Stimulated activated CD8-positive, alpha-beta memory T cell treated with anti-CD3 and anti-CD28 coated beads, Interleukin-15, amount 100 ng/mL, for 24 hours (primary cell): Measurements from ENCODE around the gene TMEM164.

ENCODE experiments used
- DNase-seq: peaks from one replicate; pipeline ENCODE4 v3.0.0-alpha.2; 2020; ENCODE audit warnings: low read depth

The TMEM164 gene

DNA sequence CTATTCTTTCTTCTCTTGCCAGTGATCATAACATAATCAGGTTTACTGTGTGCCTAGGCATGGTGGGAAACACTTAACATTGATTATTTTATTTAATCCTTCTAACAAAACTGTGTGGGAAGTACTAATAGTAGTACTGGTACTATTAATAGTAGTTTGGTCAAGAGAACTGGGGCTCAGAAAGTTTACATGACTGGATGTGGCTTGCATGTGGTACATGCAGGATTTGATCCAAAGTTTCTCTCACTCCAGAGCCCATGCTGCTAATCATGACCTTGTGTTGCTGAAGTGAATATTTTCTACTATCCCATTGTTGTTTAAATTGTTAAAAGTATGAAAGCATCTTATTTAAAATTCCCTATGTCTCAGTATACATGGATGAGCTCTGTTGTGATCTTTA, 78.4 kb downstream of the TMEM164 start:
- no peak for DNase-seq

DNA sequence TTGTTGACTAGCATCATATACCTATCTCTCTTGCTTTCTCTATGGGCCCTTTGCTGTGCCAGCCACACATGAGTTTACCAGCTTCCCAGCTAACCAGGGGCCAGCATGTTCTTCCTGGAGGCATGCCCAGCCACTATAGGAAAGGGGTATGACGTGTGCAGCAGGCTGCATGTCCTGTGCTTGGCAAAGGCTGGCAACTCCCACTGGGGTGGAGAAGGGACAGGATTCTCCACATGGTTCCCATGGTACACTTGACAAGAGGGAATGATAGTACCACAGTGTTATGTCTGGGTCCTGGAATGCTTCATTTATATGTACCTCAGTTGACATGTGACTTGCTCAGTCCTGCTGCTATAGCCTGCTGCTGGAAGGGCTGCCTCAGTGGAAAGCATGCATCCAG, 78.8 kb downstream of the TMEM164 start:
- DNase-seq, result no peak

DNA sequence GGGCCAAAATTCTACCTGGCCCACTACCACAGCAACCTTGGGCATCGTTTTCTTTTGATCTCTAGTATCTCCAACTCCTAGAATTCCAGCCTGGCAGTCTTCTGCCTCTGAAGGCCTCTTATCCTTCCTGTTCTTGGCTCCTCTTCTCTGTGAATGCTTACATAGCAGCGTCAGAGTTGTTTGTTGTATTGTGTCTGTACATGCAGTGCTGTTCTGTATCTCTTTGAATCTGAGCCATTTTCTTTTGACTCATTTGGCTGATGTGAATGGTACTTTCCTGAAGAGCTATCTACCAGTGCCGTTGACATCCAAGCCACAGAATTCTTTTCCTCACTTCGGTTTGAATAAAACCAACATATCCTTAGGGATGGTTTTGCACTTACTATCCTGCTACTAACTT, 79.2 kb downstream of the TMEM164 start:
- DNase-seq, result no peak

DNA sequence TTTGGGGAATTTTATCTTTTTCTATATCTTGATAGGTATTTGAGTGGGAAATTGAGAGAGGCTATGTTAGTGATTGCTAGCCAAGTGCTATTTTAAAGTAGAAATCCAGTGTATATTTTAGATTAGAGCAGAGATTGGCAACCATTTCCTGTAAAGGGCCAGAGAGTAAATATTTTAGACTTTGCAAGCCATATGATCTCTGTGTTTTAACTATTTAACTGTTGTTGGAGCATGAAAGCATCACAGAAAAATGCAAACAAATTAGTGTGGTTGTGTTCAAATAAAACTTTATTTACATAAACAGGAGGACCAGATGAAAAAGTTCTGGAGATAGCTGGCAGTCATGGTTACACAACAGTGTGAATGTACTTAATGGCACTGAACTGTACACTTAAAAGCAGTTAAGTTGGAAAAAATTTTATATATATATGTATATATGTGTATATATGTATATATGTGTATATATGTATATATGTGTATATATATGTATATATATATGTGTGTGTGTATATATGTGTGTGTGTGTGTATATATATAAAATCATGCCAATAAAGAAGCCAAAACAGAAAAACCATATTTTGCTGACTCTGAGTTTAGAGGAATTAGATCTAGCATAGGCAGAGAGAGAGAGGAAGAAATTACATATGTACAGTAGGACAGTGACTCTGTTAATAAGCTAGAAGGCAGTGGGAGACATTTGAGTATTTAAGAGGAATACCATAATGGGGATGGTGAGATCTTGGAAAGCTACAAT, 83.4 kb downstream of the TMEM164 start:
- no peak for DNase-seq

DNA sequence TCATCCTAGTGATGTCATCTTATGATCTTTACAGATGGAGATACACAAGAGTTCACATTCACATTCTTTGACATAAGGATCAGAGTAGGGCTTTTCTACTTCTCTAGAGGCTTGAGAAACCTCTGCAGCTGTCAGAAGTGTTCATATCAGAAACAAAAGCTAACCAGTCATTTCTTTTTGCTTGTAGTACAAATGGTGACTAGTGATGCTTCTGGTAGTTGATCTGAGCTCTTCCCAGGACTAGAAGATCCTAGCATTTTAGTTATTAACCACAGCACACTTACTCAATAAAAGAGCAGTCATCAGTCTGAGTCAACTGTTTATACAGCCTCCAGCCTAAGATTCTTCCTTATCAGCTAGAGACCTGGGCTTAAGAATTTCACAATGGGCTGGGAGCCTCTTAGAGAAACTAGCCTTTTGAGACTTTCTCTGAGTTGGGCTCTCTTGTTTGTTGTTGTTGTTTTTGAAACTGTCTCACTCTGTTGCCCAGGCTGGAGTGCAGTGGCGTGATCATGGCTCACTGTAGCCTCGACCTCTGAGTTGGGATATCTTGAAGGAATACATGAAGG, 84.1 kb downstream of the TMEM164 start:
- DNase-seq, result no peak

DNA sequence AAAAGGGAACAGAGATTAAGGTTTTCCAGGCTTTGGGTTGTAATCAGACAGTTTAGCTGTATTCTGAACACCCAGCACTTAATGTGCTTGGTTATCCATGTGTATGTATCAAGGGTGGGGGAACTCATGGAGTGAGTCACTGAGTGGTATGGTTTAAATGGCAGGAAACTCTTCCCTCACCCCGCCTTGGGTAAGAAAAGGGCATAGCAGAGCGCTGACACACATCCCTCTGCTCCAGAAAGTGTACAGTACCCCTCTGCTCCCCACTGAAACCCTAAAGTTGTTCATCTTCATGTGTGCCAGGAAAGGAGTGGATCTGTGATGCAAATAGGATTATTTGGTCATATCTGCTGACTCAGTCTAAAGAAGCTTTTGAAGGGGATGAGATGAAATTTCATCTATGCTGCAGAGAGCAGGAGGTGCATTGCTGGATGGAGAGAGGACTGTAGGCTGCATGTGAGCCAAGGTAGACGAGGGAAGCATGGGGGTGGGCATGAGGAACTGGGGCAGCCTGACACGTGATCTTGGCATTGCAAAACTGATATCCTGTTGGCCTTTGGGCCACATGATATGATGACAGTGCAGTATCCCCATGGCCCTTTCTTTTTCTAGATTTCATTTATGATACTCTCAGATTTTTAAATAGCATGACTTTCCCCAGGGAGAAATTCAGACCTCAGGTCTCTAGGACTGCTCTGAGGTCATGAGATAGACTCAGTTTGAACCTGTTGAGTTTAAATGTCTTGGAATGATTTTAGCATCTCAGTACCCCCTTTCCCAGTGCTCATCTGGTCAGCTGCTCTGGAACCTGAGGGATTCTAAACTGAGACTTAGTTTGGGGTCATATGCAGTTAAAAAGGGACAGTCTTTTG, 84.8 kb downstream of the TMEM164 start:
- no peak for DNase-seq

DNA sequence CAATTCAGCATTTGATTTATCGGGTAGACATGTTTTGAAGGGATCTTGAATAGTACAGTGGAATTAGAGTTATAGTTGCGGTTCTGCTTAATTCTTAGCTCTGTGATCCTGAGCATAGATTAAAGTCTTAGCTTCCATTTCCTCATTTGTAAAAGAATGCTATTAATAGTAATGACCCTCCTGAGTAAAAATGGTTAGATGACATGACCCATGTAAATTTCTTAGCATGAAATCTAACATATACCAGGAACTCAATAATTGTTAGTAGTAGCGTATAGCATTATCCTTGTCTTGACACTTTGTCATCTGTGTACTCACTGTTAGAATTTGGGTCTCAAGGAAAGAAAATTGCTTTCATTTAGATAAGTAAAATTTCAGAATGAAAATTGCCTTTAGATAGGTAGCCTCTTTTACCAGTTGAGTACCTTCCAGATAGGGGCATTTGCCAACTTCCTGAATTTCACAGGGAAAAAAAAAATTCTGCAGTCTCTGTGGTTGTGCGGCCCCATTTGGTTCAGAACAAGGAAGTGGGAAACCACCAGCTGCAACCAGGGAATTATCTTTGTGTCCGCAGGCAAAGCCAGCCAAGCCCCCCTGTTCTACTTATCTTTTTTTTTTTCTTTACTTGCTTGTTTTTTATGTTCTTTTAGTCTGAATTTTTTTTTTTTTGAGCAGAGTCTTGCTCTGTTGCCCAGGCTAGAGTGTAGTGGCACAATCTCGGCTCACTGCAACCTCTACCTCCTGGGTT, 86.9 kb downstream of the TMEM164 start:
- no peak for DNase-seq

DNA sequence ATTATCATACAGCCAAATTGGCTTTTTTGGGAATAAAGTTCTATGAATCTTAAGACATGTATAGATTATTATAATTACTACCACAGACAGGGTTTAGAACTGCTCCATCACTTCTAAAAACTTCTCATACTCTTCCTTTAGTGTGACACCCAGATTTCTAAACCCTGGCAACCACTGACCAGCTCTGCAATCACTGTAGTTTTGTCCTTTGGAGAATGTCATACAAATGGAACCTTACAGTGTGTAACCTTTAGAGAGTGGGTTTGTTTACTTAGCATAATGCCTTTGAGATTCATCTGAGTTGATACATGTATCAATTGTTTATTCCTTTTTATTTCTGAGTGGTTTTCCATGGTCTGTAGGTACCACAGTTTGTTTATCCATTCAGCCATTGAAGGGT, 95.0 kb downstream of the TMEM164 start:
- DNase-seq, result no peak

DNA sequence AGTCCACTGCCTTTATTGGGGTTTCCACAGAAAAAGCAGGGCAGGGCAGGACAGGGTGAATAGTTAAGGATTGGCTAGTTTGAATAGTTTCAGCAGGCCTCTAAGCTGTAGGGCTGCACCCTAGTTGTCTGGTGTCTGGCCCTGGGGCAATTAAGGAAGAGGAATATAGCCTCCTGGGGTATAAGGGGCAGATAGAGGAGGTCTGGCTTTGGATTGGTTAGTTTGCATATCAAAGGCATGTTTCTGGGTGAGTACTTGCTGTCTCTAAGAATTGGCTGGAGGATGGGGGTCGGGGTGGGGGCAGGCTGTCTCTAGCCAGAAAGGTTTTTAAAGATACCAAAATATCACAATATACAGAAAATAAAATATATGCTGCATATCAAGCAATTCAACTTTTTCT, 100.4 kb downstream of the TMEM164 start:
- DNase-seq, result no peak

DNA sequence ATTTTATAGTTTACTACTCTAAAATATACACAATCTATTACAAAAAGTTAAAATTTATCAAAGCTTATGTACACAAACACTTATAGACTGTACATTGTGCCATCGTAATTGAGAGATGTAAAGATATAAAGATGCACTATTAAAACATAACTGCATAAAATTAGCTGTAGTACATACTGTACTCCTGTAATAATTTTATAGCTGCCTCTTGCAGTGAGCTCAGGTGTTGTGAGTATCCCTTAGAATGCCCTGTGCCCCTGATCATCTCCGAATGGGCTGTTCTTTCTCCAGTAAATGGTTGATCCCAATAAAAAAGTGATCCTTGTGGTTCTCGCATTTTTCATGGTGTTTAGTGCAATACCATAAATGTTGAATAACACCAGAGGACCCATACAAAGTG, 101.2 kb downstream of the TMEM164 start:
- DNase-seq, result no peak

DNA sequence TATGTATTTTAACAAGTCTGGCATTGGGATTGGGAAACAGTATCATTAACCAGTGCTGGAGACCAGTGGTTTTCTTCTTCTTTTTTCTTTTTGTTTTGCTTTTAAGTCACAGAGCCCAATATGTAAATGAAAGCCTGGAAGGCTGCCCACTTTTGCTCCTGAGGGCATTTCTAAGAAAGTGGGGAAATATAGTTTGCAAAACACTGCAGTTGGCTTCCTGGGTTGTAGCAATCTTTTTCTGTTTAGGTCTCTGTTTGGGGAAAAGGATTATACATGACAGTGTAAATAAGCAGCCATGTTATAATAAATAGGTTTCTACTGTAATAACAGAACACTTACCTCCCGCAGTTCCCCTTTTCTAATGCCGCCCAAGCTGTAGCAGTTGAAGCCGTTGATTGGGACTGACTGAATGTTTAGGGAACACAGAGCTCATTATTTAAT, 105.5 kb downstream of the TMEM164 start:
- DNase-seq, result no peak

DNA sequence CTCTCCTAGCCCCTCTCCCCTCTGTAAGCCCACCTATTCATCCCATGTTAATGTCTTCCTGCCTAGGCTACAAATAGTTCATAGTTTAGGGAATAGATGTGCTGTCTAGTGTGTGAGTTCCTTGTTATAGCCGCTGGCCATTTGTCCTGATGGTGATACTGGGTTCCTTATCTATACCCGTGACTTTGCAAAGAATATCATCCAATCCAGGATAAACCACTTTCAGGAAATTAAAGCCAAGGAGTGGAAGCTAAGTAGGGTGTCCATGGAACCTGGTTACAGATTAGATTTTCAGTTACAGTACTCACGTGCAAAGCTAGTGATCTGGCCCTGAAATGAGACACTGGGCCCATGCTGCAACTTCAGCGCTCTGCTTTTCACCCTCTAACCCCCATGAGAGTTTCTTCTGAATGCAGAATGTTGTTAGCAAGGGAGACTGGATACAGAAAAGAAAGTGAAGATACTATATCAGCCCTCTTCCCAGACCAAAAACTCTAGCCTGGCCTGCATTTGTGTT, 111.4 kb downstream of the TMEM164 start:
- no peak for DNase-seq

DNA sequence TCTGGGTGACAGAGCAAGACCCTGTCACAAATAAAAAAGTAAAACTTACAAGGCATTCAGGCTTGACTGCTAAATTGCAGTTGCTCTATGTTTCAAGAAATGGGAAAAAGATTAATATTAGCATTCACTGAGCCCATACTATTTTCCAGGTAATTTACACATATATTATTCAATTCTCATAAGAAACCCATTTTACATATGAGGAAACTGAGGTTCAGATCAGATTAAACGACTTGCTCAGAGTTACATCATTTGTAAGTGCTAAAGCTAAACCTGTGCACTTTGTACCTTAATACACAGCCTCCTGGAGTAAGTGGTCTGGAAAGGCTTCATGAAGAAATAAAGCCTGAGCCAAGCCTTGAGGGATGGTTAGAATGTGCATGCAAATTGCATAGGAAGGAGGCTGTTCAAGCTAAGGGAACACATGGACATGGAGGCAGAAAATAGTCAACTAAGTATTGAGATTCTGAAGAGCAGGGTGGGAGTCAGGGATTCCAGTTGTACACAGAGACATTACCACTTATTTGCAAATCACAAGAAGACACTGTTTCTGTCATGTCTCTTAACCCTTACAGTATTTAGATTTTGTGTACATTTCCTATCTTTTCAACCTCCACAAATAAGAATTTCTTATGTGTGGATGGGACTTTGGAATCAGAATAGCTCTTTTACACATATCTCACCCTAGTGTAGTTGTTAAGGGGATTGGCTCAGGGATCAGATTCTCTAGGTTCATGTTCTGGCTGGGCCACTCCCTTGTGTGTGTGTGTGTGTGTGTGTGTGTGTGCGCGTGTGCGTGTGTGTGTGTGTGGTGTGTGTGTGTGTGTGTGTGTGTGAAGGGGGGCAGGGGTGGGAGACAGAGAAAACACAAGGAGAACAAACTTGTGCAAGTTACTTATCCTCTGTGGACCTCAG, 113.4 kb downstream of the TMEM164 start:
- no peak for DNase-seq

DNA sequence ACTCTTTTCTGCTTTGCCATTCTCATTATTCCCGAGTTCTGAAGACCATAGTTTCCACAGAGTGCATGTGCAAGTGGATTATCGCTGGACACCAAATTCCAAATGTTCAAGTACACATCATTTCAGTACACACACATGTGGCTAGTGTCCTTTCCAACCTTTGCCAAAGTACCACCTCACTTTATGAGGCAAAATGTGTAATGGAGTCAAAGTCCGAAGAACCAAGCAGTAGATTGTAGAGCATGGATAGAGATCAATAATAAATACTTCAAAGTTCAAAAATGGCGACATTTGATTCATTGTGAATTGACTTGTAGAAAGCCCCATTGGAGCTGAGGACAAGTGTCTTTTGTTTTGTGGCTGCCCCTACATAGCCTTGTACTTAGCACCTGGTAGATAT, 115.6 kb downstream of the TMEM164 start:
- no peak for DNase-seq

DNA sequence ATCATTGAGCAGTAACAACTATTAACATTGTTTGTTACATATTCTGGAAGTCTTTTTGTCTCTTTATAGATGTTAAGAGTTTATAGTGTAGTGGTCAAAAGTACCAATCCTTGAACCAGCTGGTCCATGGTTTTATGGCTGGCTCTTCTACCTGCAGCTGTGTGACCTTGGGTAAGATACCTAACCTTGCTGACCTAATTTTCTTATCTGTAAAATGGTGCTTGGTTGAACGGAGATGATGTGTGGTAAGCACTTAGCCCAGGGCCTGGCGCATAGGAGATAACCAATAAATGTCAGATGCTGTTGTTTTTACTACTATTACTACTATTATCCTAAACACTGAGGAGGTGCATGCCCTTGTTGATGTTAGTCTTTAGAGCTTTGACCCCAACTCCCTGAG, 116.6 kb downstream of the TMEM164 start:
- DNase-seq, result no peak

DNA sequence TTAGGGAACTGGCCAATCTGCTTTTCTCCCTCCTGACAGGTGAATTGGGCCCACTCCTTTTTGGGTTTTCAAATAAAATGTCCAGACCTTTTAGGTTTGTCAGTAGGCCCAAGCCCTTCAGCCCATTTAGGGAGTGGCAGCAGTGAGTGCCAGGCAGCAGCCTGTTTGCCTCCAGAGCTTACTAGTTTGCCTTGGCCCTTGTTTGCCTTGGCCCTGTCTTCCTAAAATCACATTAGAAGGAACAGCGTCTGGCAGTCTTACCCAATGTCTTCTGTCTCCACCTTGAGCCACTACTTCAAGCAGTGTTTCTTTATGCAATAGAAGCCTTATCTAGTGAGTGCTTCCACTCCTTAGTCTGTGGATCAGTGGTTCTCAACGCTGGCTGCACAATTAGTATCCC, 117.1 kb downstream of the TMEM164 start:
- DNase-seq, result no peak

DNA sequence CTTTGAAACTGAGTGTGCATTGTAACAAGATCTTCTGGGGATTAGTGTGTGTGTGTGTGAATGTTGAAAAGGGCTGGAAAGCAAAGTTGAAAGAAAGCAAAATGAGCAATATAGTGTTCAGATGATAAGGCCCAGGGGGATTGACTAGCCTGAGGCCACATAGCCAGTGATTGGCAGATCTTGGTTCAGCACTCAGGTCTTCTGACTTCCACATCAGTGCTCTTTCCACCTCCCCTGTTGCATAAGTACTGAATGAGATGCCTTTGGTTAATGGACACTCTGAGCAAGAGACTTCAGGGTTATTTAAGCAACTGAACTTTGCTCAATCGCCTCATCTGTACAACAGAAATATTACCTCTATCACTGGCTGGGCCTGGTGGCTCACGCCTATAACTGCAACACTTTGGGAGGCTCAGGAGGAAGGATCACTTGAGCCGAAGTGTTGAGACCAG, 120.4 kb downstream of the TMEM164 start:
- DNase-seq, result no peak

DNA sequence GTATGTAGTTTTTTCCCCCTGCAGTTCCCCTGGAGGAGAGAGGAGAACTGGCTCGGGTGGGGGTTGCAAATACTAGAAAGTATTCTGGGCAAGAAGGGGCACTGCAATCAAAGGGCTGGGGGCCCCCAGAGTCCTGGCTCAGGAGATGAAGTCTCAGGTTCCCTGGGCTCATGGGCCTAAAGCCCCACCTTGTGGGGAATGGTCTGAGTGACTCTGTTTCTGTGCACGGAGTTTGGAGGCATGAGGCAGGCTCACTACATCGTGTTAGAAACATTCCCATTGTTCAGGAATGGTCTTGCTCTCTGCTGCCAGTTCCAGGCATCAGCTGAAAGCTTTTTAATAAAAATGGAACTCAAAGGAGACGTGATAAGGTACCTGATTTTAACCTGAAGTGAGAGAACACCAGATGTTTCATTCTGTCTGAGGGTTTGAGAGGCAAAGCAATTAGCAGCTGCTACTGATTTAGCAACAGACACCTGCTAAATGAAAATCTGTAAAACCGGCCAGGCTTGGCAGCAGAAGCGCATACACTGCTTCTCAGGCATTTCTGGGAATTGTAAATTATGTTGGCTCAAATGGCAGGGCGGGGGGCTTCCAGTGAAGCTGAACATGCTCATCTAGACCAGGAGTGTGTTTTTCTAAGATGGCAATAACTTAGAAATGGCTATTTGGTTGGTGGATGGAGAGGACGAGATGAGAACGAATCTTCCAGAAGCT, 122.7 kb downstream of the TMEM164 start:
- no peak for DNase-seq

DNA sequence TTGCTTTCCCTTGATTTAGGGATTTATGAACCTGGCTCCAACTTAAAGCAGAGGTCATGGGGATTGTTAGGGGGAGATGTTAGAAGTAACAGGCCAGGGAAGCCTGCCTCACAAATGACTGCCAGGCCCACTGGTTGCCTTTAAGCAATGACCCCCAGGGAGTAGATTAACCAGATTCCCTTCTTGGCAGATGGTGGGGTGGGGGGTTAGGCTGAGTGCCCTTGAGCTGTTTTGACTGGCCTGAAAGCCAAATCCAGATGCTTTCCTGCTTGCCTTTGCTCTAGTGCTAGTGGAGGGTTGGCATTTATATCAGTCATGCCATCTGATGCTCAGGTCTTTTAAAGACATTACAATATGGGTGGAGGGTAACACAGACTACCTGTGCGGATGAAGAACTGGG, 128.1 kb downstream of the TMEM164 start:
- no peak for DNase-seq

DNA sequence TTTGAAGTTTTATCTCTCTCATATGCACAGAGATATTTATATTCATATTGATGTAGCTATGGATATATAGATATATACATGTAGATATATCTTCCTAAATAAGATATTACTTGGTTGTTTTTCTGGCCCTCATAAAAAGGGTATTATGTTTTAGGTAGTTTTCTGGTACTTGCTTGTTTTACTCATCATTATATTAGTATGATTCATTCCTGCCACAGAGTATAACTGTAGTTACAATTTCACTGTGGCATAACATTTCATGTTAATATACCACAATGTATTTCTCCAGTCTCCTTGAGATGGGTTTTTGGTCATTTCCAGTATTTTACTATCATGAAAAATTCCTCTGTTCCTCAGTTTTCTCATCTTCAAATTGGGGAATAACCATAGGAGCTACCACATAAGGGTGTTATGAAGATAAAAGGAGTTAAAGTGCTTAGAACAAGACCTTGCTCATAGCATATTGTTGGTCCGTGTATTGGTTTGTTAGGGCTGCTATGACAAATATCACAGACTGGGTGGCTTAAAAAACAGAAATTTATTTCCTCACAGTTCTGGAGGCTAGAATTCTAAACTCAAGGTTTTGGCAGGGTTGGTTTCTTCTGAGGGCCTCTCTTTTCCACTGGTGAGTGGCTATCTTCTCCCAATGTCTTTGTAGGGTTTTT, 129.7 kb downstream of the TMEM164 start:
- no peak for DNase-seq
